ENCODE results near the gene ABCB8.

Gene ABCB8

DNA sequence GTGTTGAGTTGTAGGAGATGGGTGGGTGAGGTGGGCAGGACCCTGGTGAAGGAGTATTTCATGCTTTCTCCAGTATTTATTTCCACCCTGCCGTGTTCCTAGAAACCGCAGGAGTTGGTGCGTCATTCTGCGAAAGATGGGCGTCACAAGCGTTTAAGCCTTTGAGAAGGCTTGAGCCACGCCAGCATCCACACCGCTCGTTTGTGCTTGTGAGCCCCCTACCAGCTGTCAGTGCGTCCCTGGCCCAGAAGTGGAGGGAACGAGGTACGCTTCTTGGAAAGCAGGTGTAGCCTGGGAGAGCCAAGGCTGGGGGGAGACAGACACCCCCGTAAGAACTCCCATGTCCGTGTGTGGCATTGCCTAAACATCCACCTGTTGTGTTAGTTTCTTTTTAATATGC lies 63.7 kb downstream of the ABCB8 start:
- no peak for DNase-seq (ENCODE audit: extremely low spot score)
- TF ChIP-seq NFRKB (IDR thresholded peaks at IDR 0.05) (no peak), SP1 (IDR thresholded peaks at IDR 0.05) (no peak), FOXA1 (IDR thresholded peaks at IDR 0.05) (no peak), L3MBTL2 (conservative IDR thresholded peaks at IDR 0.05) (no peak), PKNOX1 (IDR thresholded peaks at IDR 0.05) (no peak), HDGF (IDR thresholded peaks at IDR 0.05; ENCODE audit: borderline replicate concordance) (no peak), CTBP1 (IDR thresholded peaks at IDR 0.05; ENCODE audit: borderline replicate concordance) (no peak), ELF4 (IDR thresholded peaks at IDR 0.05) (no peak), ARNT (IDR thresholded peaks at IDR 0.05) (no peak), LEF1 (IDR thresholded peaks at IDR 0.05; ENCODE audit: borderline replicate concordance) (no peak), ZNF384 (IDR thresholded peaks at IDR 0.05) (no peak), TARDBP (IDR thresholded peaks at IDR 0.05) (no peak), SUZ12 (IDR thresholded peaks at IDR 0.05) (no peak), FOXK2 (IDR thresholded peaks at IDR 0.05) (no peak)
- ChIA-PET CTCF (no interaction called here), POLR2A (interaction anchor here (0.8 kb wide), 1 partner anchor 32 kb away, joined by 3 read pairs; no protein-coding TSS in a partner anchor)

- CTCF ChIA-PET = no interaction called here
- TF ChIP-seq L3MBTL2 (conservative IDR thresholded peaks at IDR 0.05) = no peak
- TF ChIP-seq HDGF (IDR thresholded peaks at IDR 0.05; ENCODE audit: borderline replicate concordance) = no peak
- TF ChIP-seq PKNOX1 (IDR thresholded peaks at IDR 0.05) = no peak
- TF ChIP-seq SP1 (IDR thresholded peaks at IDR 0.05) = no peak
- TF ChIP-seq SUZ12 (IDR thresholded peaks at IDR 0.05) = no peak
- no peak for TF ChIP-seq FOXK2 (IDR thresholded peaks at IDR 0.05)
- TF ChIP-seq LEF1 (IDR thresholded peaks at IDR 0.05; ENCODE audit: borderline replicate concordance) = no peak
Observed at GRCh38 chr7:151093748-151094147, 65.5 kb downstream of the ABCB8 start.

DNA sequence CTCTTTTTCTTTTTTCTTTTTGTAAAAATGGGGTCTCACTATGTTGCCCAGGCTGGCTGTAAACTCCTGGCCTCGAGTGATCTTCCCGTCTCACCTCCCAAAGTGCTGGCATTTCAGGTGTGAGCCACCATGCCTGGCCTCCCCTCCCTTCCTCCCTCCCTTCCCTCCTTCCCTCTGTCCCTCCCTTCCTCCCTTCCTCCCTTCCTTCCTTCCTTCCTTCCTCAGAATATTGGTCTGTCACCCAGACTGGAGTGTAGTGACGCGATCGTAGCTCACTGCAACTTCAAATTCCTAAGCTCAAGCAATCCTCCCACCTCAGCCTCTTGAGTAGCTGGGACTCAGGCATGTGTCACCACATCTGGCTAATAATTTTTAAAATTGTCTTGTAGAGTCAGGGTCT lies 66.4 kb downstream of the ABCB8 start:
- no peak for DNase-seq (ENCODE audit: extremely low spot score)
- ChIA-PET CTCF (interaction anchor here (0.6 to 1.1 kb wide), 4 partner anchors 16 to 1494 kb away, joined by 3 to 4 read pairs (median 4); no protein-coding TSS in a partner anchor), POLR2A (interaction anchor here (1.2 to 1.7 kb wide), 2 partner anchors 9 kb away, joined by 5 to 6 read pairs; no protein-coding TSS in a partner anchor)
- no peak for TF ChIP-seq FOXK2 (IDR thresholded peaks at IDR 0.05)
- TF ChIP-seq FOXM1 (IDR thresholded peaks at IDR 0.05; ENCODE audit: borderline replicate concordance) = no peak
- TF ChIP-seq BHLHE40 (IDR thresholded peaks at IDR 0.05; ENCODE audit: borderline replicate concordance) = no peak
- no peak for TF ChIP-seq ZNF384 (IDR thresholded peaks at IDR 0.05)
- TF ChIP-seq SUZ12 (IDR thresholded peaks at IDR 0.05) = no peak
- TF ChIP-seq HDGF (IDR thresholded peaks at IDR 0.05; ENCODE audit: borderline replicate concordance) = no peak
- no peak for TF ChIP-seq FOXA1 (IDR thresholded peaks at IDR 0.05)
- TF ChIP-seq CTBP1 (IDR thresholded peaks at IDR 0.05; ENCODE audit: borderline replicate concordance) = no peak
- TF ChIP-seq PKNOX1 (IDR thresholded peaks at IDR 0.05) = no peak
- TF ChIP-seq TARDBP (IDR thresholded peaks at IDR 0.05) = no peak
- no peak for TF ChIP-seq L3MBTL2 (conservative IDR thresholded peaks at IDR 0.05)
- TF ChIP-seq ARNT (IDR thresholded peaks at IDR 0.05) = no peak
- TF ChIP-seq ELF4 (IDR thresholded peaks at IDR 0.05) = no peak
- no peak for TF ChIP-seq LEF1 (IDR thresholded peaks at IDR 0.05; ENCODE audit: borderline replicate concordance)
- TF ChIP-seq NFRKB (IDR thresholded peaks at IDR 0.05) = no peak
- TF ChIP-seq SP1 (IDR thresholded peaks at IDR 0.05) = no peak

More at GRCh38 chr7:151093748-151094147, 65.5 kb downstream of the ABCB8 start:
- DNase-seq (ENCODE audit: extremely low spot score) = no peak
- POLR2A ChIA-PET = interaction anchor here (1.2 kb wide), 1 partner anchor 9 kb away, joined by 5 read pairs; no protein-coding TSS in a partner anchor

GRCh38 chr7:151095123-151095797 lies 67.0 kb downstream of the ABCB8 start:
- DNase-seq (ENCODE audit: extremely low spot score) = no peak
- POLR2A ChIA-PET = interaction anchor here (0.8 to 1.7 kb wide), 2 partner anchors 10 kb away, joined by 3 to 6 read pairs; no protein-coding TSS in a partner anchor
- TF ChIP-seq FOXK2 (IDR thresholded peaks at IDR 0.05) = no peak
- TF ChIP-seq PKNOX1 (IDR thresholded peaks at IDR 0.05) = no peak
- no peak for TF ChIP-seq NFRKB (IDR thresholded peaks at IDR 0.05)
- TF ChIP-seq TARDBP (IDR thresholded peaks at IDR 0.05) = no peak
- TF ChIP-seq HDGF (IDR thresholded peaks at IDR 0.05; ENCODE audit: borderline replicate concordance) = no peak
- TF ChIP-seq ZNF384 (IDR thresholded peaks at IDR 0.05) = no peak
- TF ChIP-seq LEF1 (IDR thresholded peaks at IDR 0.05; ENCODE audit: borderline replicate concordance) = no peak
- TF ChIP-seq BHLHE40 (IDR thresholded peaks at IDR 0.05; ENCODE audit: borderline replicate concordance) = no peak
- TF ChIP-seq SP1 (IDR thresholded peaks at IDR 0.05) = no peak
- TF ChIP-seq SUZ12 (IDR thresholded peaks at IDR 0.05) = no peak
- no peak for TF ChIP-seq CTBP1 (IDR thresholded peaks at IDR 0.05; ENCODE audit: borderline replicate concordance)
- TF ChIP-seq FOXA1 (IDR thresholded peaks at IDR 0.05) = no peak
- TF ChIP-seq ARNT (IDR thresholded peaks at IDR 0.05) = no peak
- TF ChIP-seq FOXM1 (IDR thresholded peaks at IDR 0.05; ENCODE audit: borderline replicate concordance) = no peak
- no peak for TF ChIP-seq L3MBTL2 (conservative IDR thresholded peaks at IDR 0.05)
- no peak for TF ChIP-seq ELF4 (IDR thresholded peaks at IDR 0.05)
- CTCF ChIA-PET = interaction anchor here (0.6 to 1.3 kb wide), 5 partner anchors 15 to 1495 kb away, joined by 3 to 6 read pairs (median 4); no protein-coding TSS in a partner anchor
